Caco-2 (cell line): ENCODE results near the gene XKR7. TPM values are rescaled to one million over a fixed set of nuclear protein-coding genes. Genes with fewer than 3 reads are reported as not detected.
A peak's percentile ranks its signal among the peaks of the same experiment; 100 is the strongest.

ENCODE experiments used
- BruUV-seq: library from RNA; stranded (reverse); fragments of 400-500 nt; replicated peaks from 2 replicates; lab custom pipeline; 2021; lab: Mats Ljungman, UMichigan
- CTCF ChIA-PET: fragments of 300-600 bp; sonication (Branson Sonifier 250); formaldehyde crosslinking; loops from one replicate; lab custom pipeline; 2022; ENCODE audit warnings: antibody characterized with exemption; lab: Charles Lee
- POLR2A ChIA-PET: fragments of 300-600 bp; sonication (Branson Sonifier 250); formaldehyde crosslinking; loops from one replicate; lab custom pipeline; 2022; ENCODE audit warnings: antibody characterized with exemption; lab: Charles Lee
- DNase-seq, 2 experiments: peaks; one replicate each; pipeline versions ENCODE4 v3.0.0 to v3.0.0-alpha.2; 2020 to 2022
- H3K27me3 ChIP-seq: replicated peaks from 2 replicates; pipeline ENCODE4 v1.6.0; 2011; ENCODE audit warnings: low read length; ENCODE audit not compliant: control insufficient read depth, insufficient read depth
- H3K36me3 ChIP-seq: 2 replicates; pipeline ENCODE4 v1.5.1; 2011; ENCODE audit warnings: low read length; ENCODE audit not compliant: control insufficient read depth, insufficient read depth
- H3K4me1 ChIP-seq: fragments of 250-450 bp; sonication (Bioruptor Pico); 2 replicates; pipeline ENCODE4 v1.5.1; 2020; ENCODE audit warnings: mild to moderate bottlenecking
- H3K4me3 ChIP-seq: 2 replicates; pipeline ENCODE4 v1.5.1; 2011; ENCODE audit warnings: low read depth, mild to moderate bottlenecking, control low read depth, low read length
- H3K9me3 ChIP-seq: fragments of 250-450 bp; sonication (Bioruptor Pico); 2 replicates; pipeline ENCODE4 v1.5.1; 2020; ENCODE audit warnings: mild to moderate bottlenecking, moderate library complexity
- H3K27ac Mint-ChIP-seq: one replicate; pipeline ENCODE4 v1.8.0; 2022; ENCODE audit warnings: mixed read lengths; ENCODE audit not compliant: unreplicated experiment
- H3K27me3 Mint-ChIP-seq: one replicate; pipeline ENCODE4 v1.8.0; 2022; ENCODE audit warnings: mixed read lengths; ENCODE audit not compliant: insufficient read depth, unreplicated experiment
- H3K36me3 Mint-ChIP-seq: one replicate; pipeline ENCODE4 v1.8.0; 2022; ENCODE audit warnings: mild to moderate bottlenecking, mixed read lengths; ENCODE audit not compliant: insufficient read depth, unreplicated experiment
- H3K4me1 Mint-ChIP-seq: one replicate; pipeline ENCODE4 v1.8.0; 2022; ENCODE audit warnings: low read depth, mixed read lengths; ENCODE audit not compliant: unreplicated experiment
- H3K4me3 Mint-ChIP-seq: one replicate; pipeline ENCODE4 v1.8.0; 2022; ENCODE audit warnings: mild to moderate bottlenecking, moderate library complexity, mixed read lengths; ENCODE audit not compliant: unreplicated experiment
- H3K9me3 Mint-ChIP-seq: one replicate; pipeline ENCODE4 v1.8.0; 2022; ENCODE audit warnings: mixed read lengths; ENCODE audit not compliant: unreplicated experiment
- intact Hi-C: fragments of 100-400 bp; cut with micrococcal nuclease; formaldehyde crosslinking; loops from one replicate; pipeline ENCODE4 v1.10.0; 2022; ENCODE audit not compliant: unreplicated experiment
- total RNA-seq: library from RNA; stranded (reverse); gene quantifications from 2 replicates; pipeline ENCODE4 v1.2.3, GENCODE V29; 2022
- TF ChIP-seq, protein P1 (sequence below), 2 experiments: fragments of 200-600 bp in 1 of 2; IDR thresholded peaks; 1 replicate in 1 of 2; 2 replicates in 1 of 2; pipeline versions ENCODE4 v1.5.1 to v1.8.0; 2011 to 2022; ENCODE audit warnings: antibody characterized with exemption in 1 of 2, control low read depth in 1 of 2, inconsistent platforms in 1 of 2, low read depth in 1 of 2, low read length in 1 of 2, mild to moderate bottlenecking in 1 of 2, moderate library complexity in 1 of 2; ENCODE audit not compliant: insufficient read depth in 1 of 2, severe bottlenecking in 1 of 2, unreplicated experiment in 1 of 2

The XKR7 gene
- total RNA-seq, 1 experiment from 2014 or later: not detected

DNA sequence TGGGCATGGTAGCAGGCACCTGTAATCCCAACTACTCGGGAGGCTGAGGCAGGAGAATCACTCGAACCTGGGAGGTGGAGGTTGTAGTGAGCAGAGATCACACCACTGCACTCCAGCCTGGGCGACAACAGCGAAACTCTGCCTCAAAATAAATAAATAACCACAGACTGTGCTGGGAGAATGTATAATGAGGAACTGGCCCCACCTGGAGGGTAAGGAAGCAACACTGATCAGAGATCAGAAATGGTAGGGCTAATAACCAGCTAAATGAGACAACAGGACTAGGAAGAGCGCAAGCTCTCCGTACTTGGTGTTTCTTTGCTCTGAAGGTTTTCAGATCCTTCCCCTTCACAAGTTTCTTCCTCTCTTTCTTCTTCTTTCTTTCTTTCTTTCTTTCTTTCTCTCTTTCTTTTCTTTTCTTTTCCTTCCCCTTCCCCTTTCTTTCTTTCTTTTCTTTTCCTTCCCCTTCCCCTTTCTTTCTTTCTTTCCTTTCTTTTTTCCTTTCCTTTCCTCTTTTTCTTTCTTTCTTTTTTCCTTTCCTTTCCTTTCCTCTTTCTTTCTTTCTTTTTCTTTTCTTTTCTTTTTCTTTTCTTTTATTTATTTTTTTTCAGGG is 56.8 kb downstream of the XKR7 start:
- DNase-seq: no peak
- H3K4me3 ChIP-seq: no peak overlapping the region
- ChIA-PET POLR2A (no interaction called here), CTCF (interaction anchor here (0.6 to 1.5 kb wide), 4 partner anchors 73 to 202 kb away, joined by 3 read pairs; partner anchors contain the start of gene PDRG1)
- no peaks in the 10 kb centered on the region for H3K36me3 Mint-ChIP-seq
- H3K27ac Mint-ChIP-seq: no peak overlapping the region
- no peaks in the 10 kb centered on the region for H3K36me3 ChIP-seq
- no TSS peak for BruUV-seq
- H3K9me3 ChIP-seq: no peaks in the 10 kb centered on the region
- no peaks in the 10 kb centered on the region for H3K9me3 Mint-ChIP-seq
- intact Hi-C loops: no loop called here
- peaks cover 8% of the 10 kb centered on the region for H3K4me1 Mint-ChIP-seq
- H3K4me3 Mint-ChIP-seq: no peak overlapping the region
- TF ChIP-seq, protein P1, sequence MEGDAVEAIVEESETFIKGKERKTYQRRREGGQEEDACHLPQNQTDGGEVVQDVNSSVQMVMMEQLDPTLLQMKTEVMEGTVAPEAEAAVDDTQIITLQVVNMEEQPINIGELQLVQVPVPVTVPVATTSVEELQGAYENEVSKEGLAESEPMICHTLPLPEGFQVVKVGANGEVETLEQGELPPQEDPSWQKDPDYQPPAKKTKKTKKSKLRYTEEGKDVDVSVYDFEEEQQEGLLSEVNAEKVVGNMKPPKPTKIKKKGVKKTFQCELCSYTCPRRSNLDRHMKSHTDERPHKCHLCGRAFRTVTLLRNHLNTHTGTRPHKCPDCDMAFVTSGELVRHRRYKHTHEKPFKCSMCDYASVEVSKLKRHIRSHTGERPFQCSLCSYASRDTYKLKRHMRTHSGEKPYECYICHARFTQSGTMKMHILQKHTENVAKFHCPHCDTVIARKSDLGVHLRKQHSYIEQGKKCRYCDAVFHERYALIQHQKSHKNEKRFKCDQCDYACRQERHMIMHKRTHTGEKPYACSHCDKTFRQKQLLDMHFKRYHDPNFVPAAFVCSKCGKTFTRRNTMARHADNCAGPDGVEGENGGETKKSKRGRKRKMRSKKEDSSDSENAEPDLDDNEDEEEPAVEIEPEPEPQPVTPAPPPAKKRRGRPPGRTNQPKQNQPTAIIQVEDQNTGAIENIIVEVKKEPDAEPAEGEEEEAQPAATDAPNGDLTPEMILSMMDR (IDR thresholded peaks at IDR 0.05; ENCODE audit: insufficient read depth in 1 of 2, low read depth in 1 of 2, low read length in 1 of 2, severe bottlenecking in 1 of 2, unreplicated experiment in 1 of 2): peak in 1 of 2 experiments; percentile 18
- peaks cover 2% of the 10 kb centered on the region; the same call in 1 of the 2 replicates for H3K4me1 ChIP-seq
- peaks cover 40% of the 10 kb centered on the region for H3K27me3 Mint-ChIP-seq
- peaks cover 10% of the 10 kb centered on the region for H3K27me3 ChIP-seq

DNA sequence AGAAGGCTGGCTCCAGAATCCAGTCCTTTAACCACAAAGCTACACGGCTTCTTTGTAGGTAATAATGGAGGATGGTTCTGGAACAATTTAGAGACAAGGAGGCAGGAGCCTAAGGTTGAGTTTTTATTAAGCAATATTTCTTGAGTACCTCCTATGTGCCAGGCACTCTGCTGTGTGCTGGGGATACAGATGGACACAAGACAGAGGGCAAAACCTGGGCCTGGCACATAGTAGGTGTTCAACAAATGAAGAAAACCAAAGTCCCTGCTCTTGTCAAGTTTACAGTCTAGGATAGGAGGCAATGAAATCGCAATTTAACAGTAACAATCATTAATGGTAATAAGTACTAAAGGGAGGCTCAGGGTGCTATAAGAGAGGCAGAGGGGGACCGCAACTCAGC is 59.7 kb downstream of the XKR7 start:
- no TSS peak for BruUV-seq
- TF ChIP-seq, protein P1 (IDR thresholded peaks at IDR 0.05; ENCODE audit: insufficient read depth in 1 of 2, low read depth in 1 of 2, low read length in 1 of 2, severe bottlenecking in 1 of 2, unreplicated experiment in 1 of 2): no peak
- Histone ChIP-seq H3K36me3 (no peaks in the 10 kb centered on the region), H3K4me1 (peaks cover 6% of the 10 kb centered on the region), H3K27me3 (peaks cover 3% of the 10 kb centered on the region), H3K9me3 (no peaks in the 10 kb centered on the region), H3K4me3 (no peak overlapping the region)
- H3K36me3 Mint-ChIP-seq: no peaks in the 10 kb centered on the region
- peaks cover 20% of the 10 kb centered on the region for H3K27me3 Mint-ChIP-seq
- no peak overlapping the region for H3K4me3 Mint-ChIP-seq
- intact Hi-C loops: no loop called here
- POLR2A ChIA-PET: no interaction called here
- H3K4me1 Mint-ChIP-seq: no peaks in the 10 kb centered on the region
- CTCF ChIA-PET: interaction anchor here (0.7 to 7.5 kb wide), 2 partner anchors 10 to 1184 kb away, joined by 3 to 92 read pairs; no protein-coding TSS in a partner anchor
- no peaks in the 10 kb centered on the region for H3K9me3 Mint-ChIP-seq
- no peak overlapping the region for H3K27ac Mint-ChIP-seq
- no peak for DNase-seq

DNA sequence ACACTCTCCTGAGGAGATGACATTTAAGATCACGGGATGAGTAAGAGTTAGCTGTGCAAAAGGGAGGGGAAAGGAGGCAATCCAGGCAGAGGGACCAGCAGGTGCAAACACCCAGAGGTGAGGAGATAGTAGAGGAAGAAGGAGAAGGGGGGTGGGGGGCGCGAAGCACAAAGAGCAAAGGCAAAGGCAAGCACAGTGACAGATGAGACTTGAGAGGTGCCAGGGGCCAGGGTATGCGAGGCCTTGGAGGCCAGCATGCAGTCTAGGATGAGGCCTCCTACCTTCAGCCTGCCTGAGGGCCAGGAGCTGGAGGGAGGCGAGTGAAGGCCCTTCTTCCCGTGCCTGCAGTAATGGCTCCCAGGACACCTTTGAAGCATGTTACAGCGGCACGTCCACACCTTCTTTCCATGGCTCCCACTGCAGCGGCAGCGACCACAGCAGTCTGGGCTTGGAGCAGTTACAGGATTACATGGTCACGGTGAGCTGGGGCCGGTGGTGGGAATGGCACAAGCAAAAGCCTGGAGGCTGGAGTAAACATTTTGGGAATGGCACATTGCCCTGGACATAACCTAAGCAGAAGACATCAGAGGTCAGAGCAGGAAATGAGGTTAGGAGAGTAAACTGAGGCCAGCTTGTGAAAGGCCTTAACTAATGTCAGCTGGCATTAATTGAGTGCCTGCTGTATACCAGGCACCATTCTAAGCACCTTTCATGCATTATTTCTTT is 60.9 kb downstream of the XKR7 start:
- H3K4me1 Mint-ChIP-seq: no peaks in the 10 kb centered on the region
- Histone ChIP-seq H3K4me1 (peaks cover 6% of the 10 kb centered on the region), H3K27me3 (peaks cover 3% of the 10 kb centered on the region), H3K9me3 (no peaks in the 10 kb centered on the region), H3K36me3 (no peaks in the 10 kb centered on the region), H3K4me3 (no peak overlapping the region)
- POLR2A ChIA-PET: interaction anchor here (0.7 kb wide), 1 partner anchor 11 kb away, joined by 3 read pairs; no protein-coding TSS in a partner anchor
- TF ChIP-seq, protein P1 (IDR thresholded peaks at IDR 0.05; ENCODE audit: insufficient read depth in 1 of 2, low read depth in 1 of 2, low read length in 1 of 2, severe bottlenecking in 1 of 2, unreplicated experiment in 1 of 2): no peak
- no TSS peak for BruUV-seq
- peak; percentile 60 to 65 for DNase-seq
- CTCF ChIA-PET: interaction anchor here (0.7 to 7.5 kb wide), 11 partner anchors 9 to 206 kb away, joined by 3 to 92 read pairs (median 3); partner anchors contain the start of gene PDRG1
- no peaks in the 10 kb centered on the region for H3K9me3 Mint-ChIP-seq
- H3K4me3 Mint-ChIP-seq: no peak overlapping the region
- peaks cover 21% of the 10 kb centered on the region for H3K27me3 Mint-ChIP-seq
- intact Hi-C loops: no loop called here
- no peak overlapping the region for H3K27ac Mint-ChIP-seq
- H3K36me3 Mint-ChIP-seq: no peaks in the 10 kb centered on the region
